Keratinocyte (primary cell): Measurements from ENCODE around the gene CHL1. TPM values are rescaled to one million over a fixed set of nuclear protein-coding genes. Genes with fewer than 3 reads are reported as not detected.

ENCODE experiments used
- DNase-seq: peaks from one replicate; pipeline ENCODE4 v3.0.0-alpha.2; 2011; ENCODE audit warnings: low read depth, missing footprints, low spot score
- FAIRE-seq: peaks from 2 replicates; lab custom pipeline; 2011; peaks lifted over from hg19 to GRCh38; lab: Jason Lieb, UNC
- H2AFZ ChIP-seq: 2 replicates; pipeline ENCODE4 v1.6.0; 2012; ENCODE audit warnings: low read length, control low read depth, inconsistent platforms; ENCODE audit not compliant: control insufficient read depth
- H3K27ac ChIP-seq: 2 replicates; pipeline ENCODE4 v1.5.1; 2011; ENCODE audit warnings: low read length; ENCODE audit not compliant: control insufficient read depth, insufficient read depth
- H3K27me3 ChIP-seq: 3 replicates; pipeline ENCODE4 v1.6.0; 2011; ENCODE audit warnings: low read length; ENCODE audit not compliant: control insufficient read depth, insufficient read depth; ENCODE audit errors: extremely low read depth
- H3K36me3 ChIP-seq, 2 experiments: 2 replicates in 1 of 2; 3 replicates in 1 of 2; pipeline ENCODE4 v1.5.1; 2011; ENCODE audit warnings: low read length in 2 of 2, mild to moderate bottlenecking in 1 of 2; ENCODE audit not compliant: control insufficient read depth in 2 of 2, insufficient read depth in 2 of 2; ENCODE audit errors: extremely low read depth in 1 of 2
- H3K4me1 ChIP-seq: 3 replicates; pipeline ENCODE4 v1.5.1; 2011; ENCODE audit warnings: low read length; ENCODE audit not compliant: control insufficient read depth, insufficient read depth; ENCODE audit errors: extremely low read depth
- H3K4me2 ChIP-seq: 3 replicates; pipeline ENCODE4 v1.6.0; 2011; ENCODE audit warnings: low read depth, low read length; ENCODE audit not compliant: control insufficient read depth, insufficient read depth; ENCODE audit errors: extremely low read depth
- H3K4me3 ChIP-seq, 3 experiments: fragments of 200-600 bp in 1 of 3; sonication (generic) in 1 of 3; 2 replicates in 2 of 3; 3 replicates in 1 of 3; pipeline ENCODE4 v1.5.1; 2011 to 2016; ENCODE audit warnings: low read length in 3 of 3, mild to moderate bottlenecking in 3 of 3, control low read depth in 2 of 3, inconsistent platforms in 1 of 3, low read depth in 1 of 3, mixed read lengths in 1 of 3, mixed run types in 1 of 3, moderate library complexity in 1 of 3; ENCODE audit not compliant: control insufficient read depth in 2 of 3, insufficient read depth in 2 of 3; ENCODE audit errors: extremely low read depth in 1 of 3
- H3K79me2 ChIP-seq: 2 replicates; pipeline ENCODE4 v1.6.0; 2012; ENCODE audit warnings: low read length; ENCODE audit not compliant: control insufficient read depth, insufficient read depth
- H3K9ac ChIP-seq: 3 replicates; pipeline ENCODE4 v1.6.0; 2011; ENCODE audit warnings: low read length; ENCODE audit not compliant: control insufficient read depth, insufficient read depth; ENCODE audit errors: extremely low read depth
- H3K9me1 ChIP-seq: 3 replicates; pipeline ENCODE4 v1.6.0; 2011; ENCODE audit warnings: low read length; ENCODE audit not compliant: control insufficient read depth, insufficient read depth; ENCODE audit errors: extremely low read depth
- H3K9me3 ChIP-seq: 2 replicates; pipeline ENCODE4 v1.5.1; 2012; ENCODE audit warnings: low read depth, low read length; ENCODE audit not compliant: control insufficient read depth
- H4K20me1 ChIP-seq: 3 replicates; pipeline ENCODE4 v1.6.0; 2011; ENCODE audit warnings: low read length; ENCODE audit not compliant: control insufficient read depth, insufficient read depth; ENCODE audit errors: extremely low read depth
- CTCF ChIP-seq, 3 experiments: IDR thresholded peaks in 1 of 3; conservative IDR thresholded peaks in 1 of 3; optimal IDR thresholded peaks in 1 of 3; 2 replicates in 2 of 3; 3 replicates in 1 of 3; pipeline versions ENCODE3 to v1.5.1; 2011; ENCODE audit warnings: low read length in 3 of 3, mild to moderate bottlenecking in 3 of 3, moderate library complexity in 2 of 3, control low read depth in 1 of 3, inconsistent platforms in 1 of 3; ENCODE audit not compliant: insufficient read depth in 2 of 3; ENCODE audit errors: extremely low read depth in 1 of 3
- EZH2 ChIP-seq: IDR thresholded peaks from one replicate; pipeline ENCODE4 v1.6.1; 2012; ENCODE audit warnings: inconsistent platforms, mild to moderate bottlenecking, low read length, moderate library complexity
- dilution Hi-C: fragments of 300-500 bp; cut with MboI; formaldehyde crosslinking; loops from one replicate; pipeline ENCODE4 v1.7.0; 2020; ENCODE audit warnings: low sequenced_read_pairs; ENCODE audit not compliant: extremely low pct_ligation_motif_present
- polyA plus RNA-seq, 5 experiments: library from polyadenylated mRNA; depleted of rRNA in 3 of 5; stranded (reverse) in 3 of 5; stranded (forward) in 1 of 5; unstranded in 1 of 5; fragments of >200 nt; gene quantifications; 1 replicate in 1 of 5; 2 replicates in 3 of 5; 3 replicates in 1 of 5; pipeline versions ENCODE4 v1.2.1 to v1.2.3, GENCODE V29; 2011 to 2012; ENCODE audit warnings: missing spikeins in 2 of 5, low read depth in 1 of 5, low replicate concordance in 1 of 5

Gene CHL1
- polyA plus RNA-seq, 1 donor (not counting 4 experiments of a cell fraction or from before 2014, with no cell fraction given): 0.04 TPM

DNA sequence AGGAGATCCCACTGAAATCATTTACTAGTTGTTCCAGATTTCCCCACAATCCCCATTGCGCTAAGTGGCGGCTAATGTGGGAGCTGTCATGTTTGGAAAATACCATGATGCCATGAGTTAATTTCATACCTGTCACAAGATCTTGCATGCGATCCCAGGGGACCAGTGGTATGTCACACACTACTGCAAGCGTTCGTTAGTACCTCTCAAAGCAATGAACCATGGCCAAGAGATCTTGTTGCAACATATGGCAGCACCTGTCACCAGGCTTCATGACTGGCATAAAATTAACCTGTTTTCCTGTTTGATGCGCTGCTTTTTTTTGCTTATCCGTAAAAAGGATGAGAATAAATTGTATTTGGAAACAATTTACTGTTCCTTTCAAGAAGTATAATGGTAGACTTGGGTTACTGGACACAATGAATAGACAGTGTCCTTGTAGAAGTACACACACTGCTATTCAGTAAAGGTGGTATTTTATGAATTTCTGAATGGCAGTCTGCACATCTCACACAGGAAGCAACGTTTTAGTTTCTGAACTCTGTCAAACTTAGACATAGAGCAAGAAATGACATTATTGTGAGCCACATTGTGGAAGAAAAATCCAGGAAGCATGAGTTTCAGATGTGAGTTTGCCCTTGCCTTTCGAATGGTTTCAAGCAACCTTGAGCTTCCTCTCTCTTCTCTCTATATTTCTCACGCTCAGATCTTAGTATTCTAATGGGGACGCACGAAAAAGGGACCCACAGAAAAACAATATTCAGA, 81.9 kb downstream of the CHL1 start:
- Histone ChIP-seq H3K27ac (no peak overlapping the region), H3K9me1 (no peaks in the 10 kb centered on the region)
- TF ChIP-seq CTCF (optimal IDR thresholded peaks at IDR 0.05 in 1 of 3, IDR thresholded peaks at IDR 0.05 in 1 of 3, conservative IDR thresholded peaks at IDR 0.05 in 1 of 3; ENCODE audit: extremely low read depth in 1 of 3, insufficient read depth in 2 of 3, low read length in 3 of 3) (no peak), EZH2 (no peak)

GRCh38 chr3:279325-279724, 82.8 kb downstream of the CHL1 start:
- Histone ChIP-seq H3K27me3 (no peaks in the 10 kb centered on the region), H3K9me1 (no peaks in the 10 kb centered on the region), H3K36me3 (no peaks in the 10 kb centered on the region), H2AFZ (no peak overlapping the region), H3K4me1 (no peaks in the 10 kb centered on the region), H3K9me3 (no peaks in the 10 kb centered on the region), H3K4me3 (no peak overlapping the region), H3K4me2 (no peak overlapping the region), H3K27ac (no peak overlapping the region), H3K79me2 (no peaks in the 10 kb centered on the region), H4K20me1 (no peaks in the 10 kb centered on the region), H3K9ac (no peak overlapping the region)
- TF ChIP-seq CTCF (optimal IDR thresholded peaks at IDR 0.05 in 1 of 3, IDR thresholded peaks at IDR 0.05 in 1 of 3, conservative IDR thresholded peaks at IDR 0.05 in 1 of 3; ENCODE audit: extremely low read depth in 1 of 3, insufficient read depth in 2 of 3, low read length in 3 of 3) (no peak), EZH2 (no peak)
- no peak for FAIRE-seq
- dilution Hi-C loops: no loop called here
- DNase-seq: no peak

More for the DNA sequence above, 81.9 kb downstream of the CHL1 start:
- no peak overlapping the region for H2AFZ ChIP-seq
- no peaks in the 10 kb centered on the region for H3K4me1 ChIP-seq
- no peak overlapping the region for H3K4me3 ChIP-seq
- H4K20me1 ChIP-seq: no peaks in the 10 kb centered on the region
- dilution Hi-C loops: no loop called here
- no peak for DNase-seq
- H3K4me2 ChIP-seq: no peak overlapping the region
- no peaks in the 10 kb centered on the region for H3K79me2 ChIP-seq
- FAIRE-seq: no peak
- H3K27me3 ChIP-seq: no peaks in the 10 kb centered on the region
- no peaks in the 10 kb centered on the region for H3K9me3 ChIP-seq
- H3K36me3 ChIP-seq: no peaks in the 10 kb centered on the region
- H3K9ac ChIP-seq: no peak overlapping the region
